GM12878 (cell line): Measurements from ENCODE around the gene PDE4DIP. TPM values are rescaled to one million over a fixed set of nuclear protein-coding genes. Genes with fewer than 3 reads are reported as not detected.
"Not testable (repeated sequence)": the region's sequence is repeated elsewhere in the genome, so short reads cannot be mapped to it uniquely, and the experiment has no call there.

Experiments
- ATAC-seq: fragments of 200-7000 bp; cut with Tn5 transposase; 3 replicates; pipeline ENCODE4 v1.9.1; 2020; ENCODE audit warnings: mild to moderate bottlenecking, moderate library complexity
- BruUV-seq: library from RNA; stranded (reverse); fragments of 400-500 nt; replicated peaks from 2 replicates; lab custom pipeline; 2021; lab: Mats Ljungman, UMichigan
- CTCF ChIA-PET: fragments of 300-600 bp; sonication (Branson Sonifier 250); formaldehyde crosslinking; extraction: SDS; loops from one replicate; lab custom pipeline; 2021; ENCODE audit warnings: inconsistent platforms; lab: Yijun Ruan, JAX
- POLR2A ChIA-PET: fragments of 350-600 bp; formaldehyde crosslinking; extraction: SDS; loops from one replicate; lab custom pipeline; 2021; ENCODE audit warnings: inconsistent platforms; lab: Charles Lee
- RAD21 ChIA-PET: fragments of 300-600 bp; sonication (Branson Sonifier 250); formaldehyde crosslinking; loops from one replicate; lab custom pipeline; 2023; ENCODE audit warnings: antibody characterized with exemption; ENCODE audit not compliant: unreplicated experiment; lab: Charles Lee
- SMC1A ChIA-PET: fragments of 300-600 bp; sonication (Branson Sonifier 250); formaldehyde crosslinking; loops from one replicate; lab custom pipeline; 2023; ENCODE audit not compliant: unreplicated experiment, uncharacterized antibody; lab: Charles Lee
- DNase-seq: peaks from one replicate; pipeline ENCODE4 v3.0.0-alpha.2; 2011; ENCODE audit warnings: low read depth, low spot score
- FAIRE-seq: peaks from 3 replicates; lab custom pipeline; 2011; peaks lifted over from hg19 to GRCh38; lab: Jason Lieb, UNC
- H2AFZ ChIP-seq: 2 replicates; pipeline ENCODE4 v1.6.0; 2011; ENCODE audit warnings: low read depth, low read length, control low read depth; ENCODE audit not compliant: control insufficient read depth
- H3K27ac ChIP-seq: 2 replicates; pipeline ENCODE4 v1.5.1; 2011; ENCODE audit warnings: control low read depth; ENCODE audit not compliant: control insufficient read depth, insufficient read depth
- H3K27me3 ChIP-seq, 2 experiments: replicated peaks in 1 of 2; 2 replicates each; pipeline versions ENCODE4 v1.6.0 to v1.6.1; 2011; ENCODE audit warnings: low read length in 1 of 2; ENCODE audit not compliant: control insufficient read depth in 2 of 2, insufficient read depth in 2 of 2
- H3K36me3 ChIP-seq, 2 experiments: 2 replicates each; pipeline ENCODE4 v1.5.1; 2011; ENCODE audit warnings: low read length in 1 of 2; ENCODE audit not compliant: control insufficient read depth in 2 of 2, insufficient read depth in 2 of 2
- H3K4me1 ChIP-seq: 2 replicates; pipeline ENCODE4 v1.6.1; 2011; ENCODE audit warnings: mild to moderate bottlenecking, low read length, moderate library complexity, mixed read lengths; ENCODE audit not compliant: control insufficient read depth, insufficient read depth
- H3K4me2 ChIP-seq: 2 replicates; pipeline ENCODE4 v1.6.0; 2011; ENCODE audit warnings: control low read depth; ENCODE audit not compliant: control insufficient read depth, insufficient read depth
- H3K4me3 ChIP-seq: fragments of 200-600 bp; sonication (generic); 2 replicates; pipeline ENCODE4 v1.5.1; 2016
- H3K79me2 ChIP-seq: 2 replicates; pipeline ENCODE4 v1.6.0; 2011; ENCODE audit warnings: low read length; ENCODE audit not compliant: control insufficient read depth, insufficient read depth
- H3K9ac ChIP-seq: 2 replicates; pipeline ENCODE4 v1.8.0; 2011; ENCODE audit warnings: low read length, control low read depth, mixed read lengths; ENCODE audit not compliant: control insufficient read depth, insufficient read depth
- H3K9me3 ChIP-seq: replicated peaks from 3 replicates; pipeline ENCODE4 v1.5.1; 2011; ENCODE audit warnings: mild to moderate bottlenecking, low read length; ENCODE audit not compliant: control insufficient read depth, insufficient read depth
- H4K20me1 ChIP-seq: 2 replicates; pipeline ENCODE4 v1.6.0; 2011; ENCODE audit not compliant: control insufficient read depth, insufficient read depth
- WGBS: methylation state at CpG from one replicate; pipeline ENCODE4 v1.1.6; 2016; ENCODE audit warnings: low lambda C conversion rate; ENCODE audit not compliant: insufficient replicate concordance, insufficient coverage; ENCODE audit errors: missing lambda C conversion rate; 5-methylcytosine and 5-hydroxymethylcytosine counted together
- in situ Hi-C: fragments of 300-500 bp; cut with MboI; formaldehyde crosslinking; loops from 9 replicates; pipeline ENCODE4 v1.14.3; 2018; ENCODE audit warnings: mixed read lengths
- intact Hi-C: fragments of 100-400 bp; cut with micrococcal nuclease; formaldehyde crosslinking; loops from one replicate; pipeline ENCODE4 v1.14.2; 2022; ENCODE audit not compliant: unreplicated experiment
- polyA plus RNA-seq, 11 experiments: library from polyadenylated mRNA; depleted of rRNA in 4 of 11; unstranded in 6 of 11; stranded (reverse) in 5 of 11; fragments of >200 nt; fragmentation: Nextera tagmentation in 4 of 11; fragmentation: Illumina TruSeq in 1 of 11; extraction: Ambion mirVana in 4 of 11; extraction: Trizol in 1 of 11; gene quantifications; 1 replicate in 1 of 11; 2 replicates in 10 of 11; pipeline versions ENCODE4 v1.2.1 to v1.2.3, GENCODE V29; 2011 to 2016; ENCODE audit warnings: inconsistent platforms in 2 of 11, missing spikeins in 2 of 11, low read depth in 1 of 11
- total RNA-seq, 4 experiments: library from RNA; depleted of rRNA in 3 of 4; stranded (reverse); fragments of >200 nt in 3 of 4; fragmentation: Illumina TruSeq in 1 of 4; extraction: Trizol in 1 of 4; gene quantifications; 2 replicates each; pipeline versions ENCODE4 v1.2.1 to v1.2.3, GENCODE V29; 2013 to 2021

PDE4DIP gene
- total and polyA plus RNA-seq, 10 of the 15 experiments (the other 5 are each of a cell fraction or from before 2014, with no cell fraction given) = 3.5 to 9.0 (median 5.4) TPM

GRCh38 chr1:148901150-148901952 lies 57.1 kb downstream of the PDE4DIP start:
- CTCF ChIA-PET, H3K36me3 ChIP-seq, H3K4me3 ChIP-seq, H3K9ac ChIP-seq, H3K27ac ChIP-seq, SMC1A ChIA-PET, H3K79me2 ChIP-seq, POLR2A ChIA-PET, H3K4me2 ChIP-seq, H3K27me3 ChIP-seq, H2AFZ ChIP-seq, intact Hi-C loops, H4K20me1 ChIP-seq, RAD21 ChIA-PET, H3K9me3 ChIP-seq, H3K4me1 ChIP-seq, FAIRE-seq, BruUV-seq, in situ Hi-C loops, DNase-seq: not testable (repeated sequence)
- ATAC-seq = peak; percentile 49
- WGBS = 33% methylated on average over 3 of the region's 9 CpGs

GRCh38 chr1:148901953-148902341 lies 57.7 kb downstream of the PDE4DIP start:
- CTCF ChIA-PET, RAD21 ChIA-PET, intact Hi-C loops, in situ Hi-C loops, H3K27me3 ChIP-seq, H3K27ac ChIP-seq, H3K79me2 ChIP-seq, H3K9ac ChIP-seq, H3K9me3 ChIP-seq, DNase-seq, FAIRE-seq, BruUV-seq, H4K20me1 ChIP-seq, H2AFZ ChIP-seq, ATAC-seq, H3K4me3 ChIP-seq, H3K36me3 ChIP-seq, SMC1A ChIA-PET, POLR2A ChIA-PET, H3K4me1 ChIP-seq, H3K4me2 ChIP-seq: not testable (repeated sequence)
- WGBS = no CpG with 5 or more reads among the region's 4 CpGs

GRCh38 chr1:148909219-148909826 lies 65.1 kb downstream of the PDE4DIP start:
- H4K20me1 ChIP-seq, H3K36me3 ChIP-seq, H3K4me2 ChIP-seq, H3K9ac ChIP-seq, intact Hi-C loops, ATAC-seq, BruUV-seq, DNase-seq, H3K79me2 ChIP-seq, H3K9me3 ChIP-seq, H2AFZ ChIP-seq, CTCF ChIA-PET, SMC1A ChIA-PET, in situ Hi-C loops, RAD21 ChIA-PET, H3K4me1 ChIP-seq, POLR2A ChIA-PET, FAIRE-seq, H3K27me3 ChIP-seq, H3K27ac ChIP-seq, H3K4me3 ChIP-seq: not testable (repeated sequence)
- WGBS = no CpG with 5 or more reads among the region's 4 CpGs
